Endothelial cell of umbilical vein (primary cell): ENCODE results near the gene PPARD. TPM values are rescaled to one million over a fixed set of nuclear protein-coding genes. Genes with fewer than 3 reads are reported as not detected.

Experiments used
- BruUV-seq: library from RNA; stranded (reverse); fragments of 400-500 nt; replicated peaks from 2 replicates; lab custom pipeline; 2021; lab: Mats Ljungman, UMichigan
- CTCF ChIA-PET: fragments of 300-600, 350-600 bp; sonication (Branson Sonifier 250); formaldehyde crosslinking; loops from one replicate; lab custom pipeline; 2021; ENCODE audit warnings: antibody characterized with exemption, inconsistent platforms; lab: Charles Lee
- POLR2A ChIA-PET: fragments of 300-600, 350-600 bp; sonication (Branson Sonifier 250); formaldehyde crosslinking; loops from one replicate; lab custom pipeline; 2021; ENCODE audit warnings: antibody characterized with exemption, inconsistent platforms; lab: Charles Lee
- DNase-seq: peaks from one replicate; pipeline ENCODE4 v3.0.0-alpha.2; 2011; ENCODE audit warnings: low read depth, low spot score
- FAIRE-seq: peaks from 2 replicates; lab custom pipeline; 2011; peaks lifted over from hg19 to GRCh38; lab: Jason Lieb, UNC
- H2AFZ ChIP-seq: 2 replicates; pipeline ENCODE4 v1.6.0; 2012; ENCODE audit warnings: low read depth, low read length, control low read depth, inconsistent platforms
- H3K27ac ChIP-seq: 2 replicates; pipeline ENCODE4 v1.5.1; 2011; ENCODE audit warnings: low read depth, mild to moderate bottlenecking, control low read depth, low read length, moderate library complexity; ENCODE audit not compliant: insufficient read depth
- H3K27me3 ChIP-seq, 2 experiments: 2 replicates each; pipeline versions ENCODE4 v1.6.0 to v1.6.1; 2011; ENCODE audit warnings: low read length in 2 of 2, mixed read lengths in 1 of 2; ENCODE audit not compliant: control insufficient read depth in 2 of 2, insufficient read depth in 2 of 2
- H3K36me3 ChIP-seq, 2 experiments: 2 replicates in 1 of 2; 3 replicates in 1 of 2; pipeline ENCODE4 v1.5.1; 2011; ENCODE audit warnings: low read length in 2 of 2, mild to moderate bottlenecking in 1 of 2, moderate library complexity in 1 of 2; ENCODE audit not compliant: control insufficient read depth in 2 of 2, insufficient read depth in 2 of 2; ENCODE audit errors: extremely low read depth in 1 of 2
- H3K4me1 ChIP-seq: 3 replicates; pipeline ENCODE4 v1.5.1; 2011; ENCODE audit warnings: mild to moderate bottlenecking, low read length; ENCODE audit not compliant: control insufficient read depth, insufficient read depth; ENCODE audit errors: extremely low read depth
- H3K4me2 ChIP-seq: 2 replicates; pipeline ENCODE4 v1.6.1; 2011; ENCODE audit warnings: low read length, control low read depth, mixed read lengths; ENCODE audit not compliant: insufficient read depth
- H3K4me3 ChIP-seq, 3 experiments: fragments of 200-600 bp in 1 of 3; sonication (generic), shearing (Covaris generic) in 1 of 3; replicated peaks in 1 of 3; 2 replicates each; pipeline ENCODE4 v1.5.1; 2011 to 2016; ENCODE audit warnings: control low read depth in 3 of 3, low read length in 3 of 3, mild to moderate bottlenecking in 2 of 3, inconsistent platforms in 1 of 3, low read depth in 1 of 3, moderate library complexity in 1 of 3; ENCODE audit not compliant: insufficient read depth in 1 of 3
- H3K79me2 ChIP-seq: 2 replicates; pipeline ENCODE4 v1.6.0; 2012; ENCODE audit warnings: low read length, inconsistent platforms; ENCODE audit not compliant: control insufficient read depth, insufficient read depth
- H3K9ac ChIP-seq: replicated peaks from 2 replicates; pipeline ENCODE3; 2011; ENCODE audit warnings: low read length, control low read depth; ENCODE audit not compliant: insufficient read depth; ENCODE audit errors: extremely low read depth
- H3K9me1 ChIP-seq: replicated peaks from 3 replicates; pipeline ENCODE4 v1.6.0; 2011; ENCODE audit warnings: mild to moderate bottlenecking, low read length; ENCODE audit not compliant: control insufficient read depth, insufficient read depth; ENCODE audit errors: extremely low read depth
- H3K9me3 ChIP-seq: replicated peaks from 2 replicates; pipeline ENCODE4 v1.5.1; 2012; ENCODE audit warnings: low read length, inconsistent platforms; ENCODE audit not compliant: control insufficient read depth, insufficient read depth
- H4K20me1 ChIP-seq: replicated peaks from 2 replicates; pipeline ENCODE3; 2011; ENCODE audit warnings: mild to moderate bottlenecking, low read length; ENCODE audit not compliant: control insufficient read depth, insufficient read depth; ENCODE audit errors: extremely low read depth
- EZH2 ChIP-seq: IDR thresholded peaks from 2 replicates; pipeline ENCODE4 v1.6.1; 2012; ENCODE audit warnings: borderline replicate concordance, low read depth, mild to moderate bottlenecking, moderate library complexity, low read length, inconsistent platforms; ENCODE audit not compliant: severe bottlenecking
- FOS ChIP-seq: IDR thresholded peaks from 2 replicates; pipeline ENCODE4 v1.6.1; 2011; ENCODE audit warnings: mild to moderate bottlenecking, low read length, moderate library complexity, borderline replicate concordance; ENCODE audit not compliant: insufficient read depth
- GATA2 ChIP-seq: IDR thresholded peaks from 2 replicates; pipeline ENCODE4 v1.7.0; 2011; ENCODE audit warnings: low read depth, mild to moderate bottlenecking, moderate library complexity, mixed read lengths, low read length; ENCODE audit not compliant: insufficient read length, insufficient read depth
- JUN ChIP-seq: IDR thresholded peaks from 2 replicates; pipeline ENCODE4 v1.6.1; 2011; ENCODE audit warnings: borderline replicate concordance, low read depth; ENCODE audit not compliant: insufficient read length, insufficient read depth
- MAX ChIP-seq: IDR thresholded peaks from 2 replicates; pipeline ENCODE4 v1.6.1; 2011; ENCODE audit not compliant: insufficient read depth, insufficient read length
- MYC ChIP-seq: IDR thresholded peaks from one replicate; pipeline ENCODE4 v1.6.1; 2011; ENCODE audit warnings: mild to moderate bottlenecking, low read depth, low read length
- POLR2A ChIP-seq: IDR thresholded peaks from 2 replicates; pipeline ENCODE4 v1.6.1; 2012; ENCODE audit warnings: low read depth, mild to moderate bottlenecking, control low read depth, low read length
- POLR2AphosphoS5 ChIP-seq: IDR thresholded peaks from 2 replicates; pipeline ENCODE4 v1.6.1; 2012; ENCODE audit warnings: low read depth, mild to moderate bottlenecking, control low read depth, low read length, moderate library complexity; ENCODE audit not compliant: insufficient read depth
- dilution Hi-C: fragments of 300-500 bp; cut with MboI; formaldehyde crosslinking; loops from one replicate; pipeline ENCODE4 v1.15.0; 2019; ENCODE audit warnings: low sequenced_read_pairs; ENCODE audit not compliant: extremely low pct_ligation_motif_present
- intact Hi-C: fragments of 100-400 bp; cut with micrococcal nuclease; formaldehyde crosslinking; loops from one replicate; pipeline ENCODE4 v1.10.0; 2022
- polyA plus RNA-seq, 4 experiments: library from polyadenylated mRNA; depleted of rRNA in 3 of 4; stranded (reverse) in 3 of 4; unstranded in 1 of 4; fragments of >200 nt; gene quantifications; 2 replicates each; pipeline versions ENCODE4 v1.2.1 to v1.2.3, GENCODE V29; 2011 to 2012; ENCODE audit warnings: missing spikeins in 1 of 4
- total RNA-seq: library from RNA; stranded (reverse); gene quantifications from 2 replicates; pipeline ENCODE4 v1.2.3, GENCODE V29; 2021
- TF ChIP-seq, protein P1 (sequence below), 2 donors: IDR thresholded peaks; 1 replicate in 1 of 2; 2 replicates in 1 of 2; pipeline ENCODE4 v1.5.1; 2011; ENCODE audit warnings: low read length in 2 of 2, mild to moderate bottlenecking in 2 of 2, moderate library complexity in 2 of 2, control low read depth in 1 of 2, inconsistent platforms in 1 of 2, low read depth in 1 of 2; ENCODE audit not compliant: insufficient read depth in 1 of 2; ENCODE audit errors: extremely low read depth in 1 of 2

Gene PPARD
- total and polyA plus RNA-seq, 2 donors (not counting 3 experiments of a cell fraction or from before 2014, with no cell fraction given) = 23.4 to 29.2 TPM

GRCh38 chr6:35461270-35461669 is 118.9 kb downstream of the PPARD start:
- no peak overlapping the region for H3K27ac ChIP-seq
- H3K36me3 ChIP-seq = peaks cover 3 to 7% of the 10 kb centered on the region in 2 experiments
- no TSS peak for BruUV-seq
- H3K4me2 ChIP-seq = no peak overlapping the region
- H3K4me3 ChIP-seq = no peak overlapping the region
- no peak for TF ChIP-seq FOS
- no peak for TF ChIP-seq EZH2
- no peak for TF ChIP-seq MAX
- TF ChIP-seq GATA2 = no peak
- TF ChIP-seq, protein P1, sequence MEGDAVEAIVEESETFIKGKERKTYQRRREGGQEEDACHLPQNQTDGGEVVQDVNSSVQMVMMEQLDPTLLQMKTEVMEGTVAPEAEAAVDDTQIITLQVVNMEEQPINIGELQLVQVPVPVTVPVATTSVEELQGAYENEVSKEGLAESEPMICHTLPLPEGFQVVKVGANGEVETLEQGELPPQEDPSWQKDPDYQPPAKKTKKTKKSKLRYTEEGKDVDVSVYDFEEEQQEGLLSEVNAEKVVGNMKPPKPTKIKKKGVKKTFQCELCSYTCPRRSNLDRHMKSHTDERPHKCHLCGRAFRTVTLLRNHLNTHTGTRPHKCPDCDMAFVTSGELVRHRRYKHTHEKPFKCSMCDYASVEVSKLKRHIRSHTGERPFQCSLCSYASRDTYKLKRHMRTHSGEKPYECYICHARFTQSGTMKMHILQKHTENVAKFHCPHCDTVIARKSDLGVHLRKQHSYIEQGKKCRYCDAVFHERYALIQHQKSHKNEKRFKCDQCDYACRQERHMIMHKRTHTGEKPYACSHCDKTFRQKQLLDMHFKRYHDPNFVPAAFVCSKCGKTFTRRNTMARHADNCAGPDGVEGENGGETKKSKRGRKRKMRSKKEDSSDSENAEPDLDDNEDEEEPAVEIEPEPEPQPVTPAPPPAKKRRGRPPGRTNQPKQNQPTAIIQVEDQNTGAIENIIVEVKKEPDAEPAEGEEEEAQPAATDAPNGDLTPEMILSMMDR (IDR thresholded peaks at IDR 0.05; ENCODE audit: extremely low read depth in 1 of 2, insufficient read depth in 1 of 2, low read depth in 1 of 2, low read length in 2 of 2) = no peak
- TF ChIP-seq POLR2AphosphoS5 = no peak
- TF ChIP-seq JUN = no peak
- no peak for TF ChIP-seq POLR2A
- no peak for TF ChIP-seq MYC
- FAIRE-seq = no peak
- H2AFZ ChIP-seq = no peak overlapping the region
- H3K27me3 ChIP-seq = no peaks in the 10 kb centered on the region
- no peaks in the 10 kb centered on the region for H3K9me1 ChIP-seq
- H3K4me1 ChIP-seq = no peaks in the 10 kb centered on the region
- no peaks in the 10 kb centered on the region for H3K79me2 ChIP-seq
- no peak overlapping the region for H3K9ac ChIP-seq
- H3K9me3 ChIP-seq = no peaks in the 10 kb centered on the region
- intact Hi-C loops (no loop called here), dilution Hi-C loops (no loop called here)
- H4K20me1 ChIP-seq = no peaks in the 10 kb centered on the region
- no peak for DNase-seq
- ChIA-PET POLR2A (no interaction called here), CTCF (interaction anchor here (1.1 kb wide), 1 partner anchor 12 kb away, joined by 4 read pairs; no protein-coding TSS in a partner anchor)
